HCT116 (cell line): ENCODE data around the gene KIFC3. TPM values are rescaled to one million over a fixed set of nuclear protein-coding genes. Genes with fewer than 3 reads are reported as not detected.

Experiments
- ATAC-seq: fragments of 200-7000 bp; cut with Tn5 transposase; 2 replicates; pipeline ENCODE4 v1.9.1; 2020; ENCODE audit warnings: mild to moderate bottlenecking, moderate library complexity
- BruUV-seq: library from RNA; stranded (reverse); fragments of 400-500 nt; replicated peaks from 2 replicates; lab custom pipeline; 2021; lab: Mats Ljungman, UMichigan
- CTCF ChIA-PET: fragments of 300-600 bp; sonication (Branson Sonifier 250); formaldehyde crosslinking; loops from one replicate; lab custom pipeline; 2021; ENCODE audit warnings: antibody characterized with exemption; lab: Charles Lee
- POLR2A ChIA-PET: fragments of 300-600, 350-600 bp; sonication (Branson Sonifier 250); formaldehyde crosslinking; loops from one replicate; lab custom pipeline; 2021; ENCODE audit warnings: antibody characterized with exemption; lab: Charles Lee
- RAD21 ChIA-PET, 2 experiments: fragments of 300-600 bp; sonication (Branson Sonifier 250); formaldehyde crosslinking; loops; one replicate each; lab custom pipeline; 2023; ENCODE audit warnings: low total read pairs in 2 of 2; ENCODE audit not compliant: uncharacterized antibody in 2 of 2, unreplicated experiment in 2 of 2, low non-redundant PET in 1 of 2; lab: Charles Lee
- DNase-seq: peaks from one replicate; pipeline ENCODE4 v3.0.0-alpha.2; 2010; ENCODE audit warnings: low read depth, low spot score
- H2AFZ ChIP-seq: fragments of 200-600 bp; shearing (Covaris generic), sonication (generic); 2 replicates; pipeline ENCODE4 v1.6.1; 2017; ENCODE audit warnings: low read depth, mixed run types, mixed read lengths, antibody characterized with exemption, low read length; ENCODE audit not compliant: poor library complexity, severe bottlenecking
- H3K27ac ChIP-seq: 2 replicates; pipeline ENCODE4 v1.5.1; 2012; ENCODE audit warnings: low read depth, low read length
- H3K27me3 ChIP-seq: fragments of 200-600 bp; sonication (generic); 2 replicates; pipeline ENCODE4 v1.6.1; 2016; ENCODE audit warnings: mixed run types, low read length, mixed read lengths; ENCODE audit not compliant: insufficient read depth
- H3K36me3 ChIP-seq, 2 experiments: fragments of 200-500 bp in 1 of 2; fragments of 200-600 bp in 1 of 2; sonication (Bioruptor generic) in 1 of 2; sonication (generic) in 1 of 2; 2 replicates each; pipeline versions ENCODE4 v1.5.1 to v1.6.1; 2014 to 2016; ENCODE audit warnings: low read length in 2 of 2, inconsistent platforms in 1 of 2, mixed read lengths in 1 of 2, mixed run types in 1 of 2; ENCODE audit not compliant: insufficient read depth in 2 of 2, control insufficient read depth in 1 of 2
- H3K4me1 ChIP-seq, 2 experiments: fragments of 200-600 bp in 1 of 2; sonication (generic) in 1 of 2; 2 replicates each; pipeline versions ENCODE4 v1.5.1 to v1.6.1; 2012 to 2017; ENCODE audit warnings: low read length in 2 of 2, inconsistent platforms in 1 of 2, mild to moderate bottlenecking in 1 of 2, mixed read lengths in 1 of 2, mixed run types in 1 of 2, moderate library complexity in 1 of 2; ENCODE audit not compliant: insufficient read depth in 2 of 2, control insufficient read depth in 1 of 2
- H3K4me2 ChIP-seq: fragments of 200-600 bp; sonication (generic); 2 replicates; pipeline ENCODE4 v1.6.1; 2017; ENCODE audit warnings: mixed run types, low read length, mixed read lengths
- H3K4me3 ChIP-seq, 2 experiments: fragments of 200-600 bp in 1 of 2; sonication (generic) in 1 of 2; replicated peaks in 1 of 2; 2 replicates each; pipeline ENCODE4 v1.5.1; 2011 to 2016; ENCODE audit warnings: low read length in 2 of 2, control low read depth in 1 of 2, low read depth in 1 of 2, mild to moderate bottlenecking in 1 of 2, mixed read lengths in 1 of 2, mixed run types in 1 of 2
- H3K79me2 ChIP-seq: fragments of 200-600 bp; sonication (generic); 2 replicates; pipeline ENCODE4 v1.6.1; 2017; ENCODE audit warnings: mild to moderate bottlenecking, mixed run types, low read length, moderate library complexity, mixed read lengths; ENCODE audit not compliant: insufficient read depth
- H3K9ac ChIP-seq: fragments of 200-600 bp; sonication (generic); 2 replicates; pipeline ENCODE4 v1.6.1; 2016; ENCODE audit warnings: low read length, mixed read lengths
- H3K9me2 ChIP-seq: fragments of 200-600 bp; sonication (generic), shearing (Covaris generic); 2 replicates; pipeline ENCODE4 v1.6.1; 2017; ENCODE audit warnings: mixed run types, mild to moderate bottlenecking, moderate library complexity; ENCODE audit not compliant: insufficient read depth
- H3K9me3 ChIP-seq, 2 experiments: fragments of 200-500 bp in 1 of 2; fragments of 200-600 bp in 1 of 2; sonication (Bioruptor generic) in 1 of 2; sonication (generic) in 1 of 2; 2 replicates each; pipeline ENCODE4 v1.6.1; 2014 to 2017; ENCODE audit warnings: low read length in 2 of 2, mixed read lengths in 2 of 2, inconsistent platforms in 1 of 2, low read depth in 1 of 2, mild to moderate bottlenecking in 1 of 2, mixed run types in 1 of 2, moderate library complexity in 1 of 2; ENCODE audit not compliant: control insufficient read depth in 1 of 2, insufficient read depth in 1 of 2
- H4K20me1 ChIP-seq: fragments of 200-600 bp; sonication (generic), shearing (Covaris generic); 2 replicates; pipeline ENCODE4 v1.6.1; 2017; ENCODE audit warnings: mixed run types, mild to moderate bottlenecking, moderate library complexity; ENCODE audit not compliant: insufficient read depth
- CBX3 ChIP-seq: IDR thresholded peaks from 2 replicates; pipeline ENCODE4 v1.6.1; 2012; ENCODE audit warnings: low read depth
- CTCF ChIP-seq, 3 experiments: fragments of 200-600 bp in 1 of 3; sonication (generic) in 1 of 3; IDR thresholded peaks in 2 of 3; conservative IDR thresholded peaks in 1 of 3; 2 replicates each; pipeline ENCODE4 v1.5.1; 2012 to 2017; ENCODE audit warnings: low read depth in 2 of 3, low read length in 2 of 3, antibody characterized with exemption in 1 of 3, borderline replicate concordance in 1 of 3, control low read depth in 1 of 3, mild to moderate bottlenecking in 1 of 3, mixed read lengths in 1 of 3, mixed run types in 1 of 3, moderate library complexity in 1 of 3; ENCODE audit not compliant: insufficient read depth in 1 of 3
- ELF1 ChIP-seq: IDR thresholded peaks from 2 replicates; pipeline ENCODE4 v1.6.1; 2012; ENCODE audit warnings: low read depth, borderline replicate concordance
- EZH2 ChIP-seq: fragments of 200-600 bp; sonication (generic); IDR thresholded peaks from 2 replicates; pipeline ENCODE4 v1.6.1; 2017; ENCODE audit warnings: antibody characterized with exemption, mixed run types
- EZH2phosphoT487 ChIP-seq: fragments of 200-600 bp; IDR thresholded peaks from 2 replicates; pipeline ENCODE4 v1.6.1; 2018; ENCODE audit warnings: antibody characterized with exemption, borderline replicate concordance
- FOSL1 ChIP-seq: IDR thresholded peaks from 2 replicates; pipeline ENCODE4 v1.6.1; 2012; ENCODE audit warnings: low read depth
- JUND ChIP-seq: IDR thresholded peaks from 2 replicates; pipeline ENCODE4 v1.6.1; 2012
- POLR2A ChIP-seq: IDR thresholded peaks from 2 replicates; pipeline ENCODE4 v1.7.0; 2011; ENCODE audit warnings: borderline replicate concordance; ENCODE audit not compliant: insufficient read depth, insufficient read length; ENCODE audit errors: extremely low read depth
- POLR2AphosphoS5 ChIP-seq: IDR thresholded peaks from 2 replicates; pipeline ENCODE4 v1.6.1; 2011; ENCODE audit warnings: mild to moderate bottlenecking, low read depth, low read length, moderate library complexity
- SIN3A ChIP-seq: IDR thresholded peaks from 2 replicates; pipeline ENCODE4 v1.6.1; 2012; ENCODE audit warnings: low read depth
- SP1 ChIP-seq: IDR thresholded peaks from 2 replicates; pipeline ENCODE4 v1.6.1; 2012; ENCODE audit warnings: low read depth
- SRF ChIP-seq: IDR thresholded peaks from 2 replicates; pipeline ENCODE4 v1.6.1; 2012; ENCODE audit warnings: low read depth
- YY1 ChIP-seq: IDR thresholded peaks from 2 replicates; pipeline ENCODE4 v1.6.1; 2011; ENCODE audit warnings: low read length, low read depth, moderate library complexity, mild to moderate bottlenecking; ENCODE audit not compliant: insufficient replicate concordance; ENCODE audit errors: extremely low read depth
- ZFX ChIP-seq: fragments of 450-650 bp; IDR thresholded peaks from 2 replicates; pipeline ENCODE4 v1.6.1; 2017
- intact Hi-C: fragments of 100-400 bp; cut with micrococcal nuclease; formaldehyde crosslinking; loops from 2 replicates; pipeline ENCODE4 v1.10.0; 2022
- total RNA-seq: library from RNA; stranded (reverse); gene quantifications from one replicate; pipeline ENCODE4 v1.2.1, GENCODE V29; 2021; ENCODE audit not compliant: unreplicated experiment
- TF ChIP-seq, protein P1 (sequence below): IDR thresholded peaks from 2 replicates; pipeline ENCODE4 v1.6.1; 2012

KIFC3 gene
- total RNA-seq, 1 experiment from 2014 or later, result 31.9 TPM

DNA sequence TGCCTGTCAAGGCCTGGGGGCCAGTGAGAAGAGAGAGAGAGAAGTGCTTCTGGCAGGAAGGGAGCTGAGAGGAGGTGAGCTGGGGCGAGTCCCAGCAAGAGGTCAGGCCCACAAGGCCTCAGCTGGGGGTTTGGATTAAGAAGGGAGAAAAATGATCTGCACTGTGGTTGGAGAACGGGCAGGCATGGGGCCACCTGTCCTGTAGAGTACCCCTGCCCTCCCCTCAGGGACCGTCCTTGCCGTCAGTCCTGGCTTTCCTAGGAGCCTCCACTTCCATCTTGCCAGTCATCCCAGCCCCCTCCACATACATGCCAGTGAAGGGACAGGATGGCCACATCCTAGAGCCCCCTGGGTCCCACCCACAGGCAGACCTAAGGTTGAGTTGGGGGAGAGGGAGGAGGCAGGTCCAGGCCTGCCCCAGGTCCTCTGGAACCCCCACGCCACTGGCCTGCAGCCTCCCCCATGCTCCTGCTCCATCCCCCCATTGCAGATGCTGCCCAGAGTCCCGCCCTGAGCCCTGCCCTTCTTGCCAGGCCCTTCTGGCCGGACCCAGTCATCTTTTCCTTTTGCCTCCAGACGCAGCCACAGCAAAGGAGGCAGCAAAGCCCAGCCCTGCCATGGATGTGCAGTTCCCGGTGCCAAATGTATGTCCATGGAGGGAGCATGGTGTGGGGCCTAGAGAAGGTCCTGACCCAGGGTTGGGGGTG, 47.8 kb downstream of the KIFC3 start:
- ATAC-seq, result no peak
- ChIA-PET POLR2A (no interaction called here), RAD21 (no interaction called here), CTCF (interaction anchor here (1.2 kb wide), 1 partner anchor 141 kb away, joined by 3 read pairs; no protein-coding TSS in a partner anchor)
- Histone ChIP-seq H3K4me1 (peaks cover 0 to 3% of the 10 kb centered on the region in 2 experiments; a peak in 1 of 4 replicates), H3K4me2 (no peak overlapping the region), H3K4me3 (no peak overlapping the region), H3K79me2 (no peaks in the 10 kb centered on the region), H3K36me3 (0 out of 4 replicates have a peak, but pooled peaks cover 0 to 2% of the 10 kb centered on the region in 2 experiments), H3K27me3 (no peaks in the 10 kb centered on the region), H3K9me2 (no peaks in the 10 kb centered on the region), H2AFZ (no peak overlapping the region)
- BruUV-seq, result no TSS peak
- intact Hi-C loops, result loop anchor here (10.0 kb wide), 1 partner anchor 140 kb away; no protein-coding TSS in a partner anchor
- no peak for TF ChIP-seq SRF
- no peak for TF ChIP-seq EZH2
- TF ChIP-seq, protein P1, sequence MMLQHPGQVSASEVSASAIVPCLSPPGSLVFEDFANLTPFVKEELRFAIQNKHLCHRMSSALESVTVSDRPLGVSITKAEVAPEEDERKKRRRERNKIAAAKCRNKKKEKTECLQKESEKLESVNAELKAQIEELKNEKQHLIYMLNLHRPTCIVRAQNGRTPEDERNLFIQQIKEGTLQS, result no peak
- TF ChIP-seq ELF1, result no peak
- TF ChIP-seq, all 23 proteins: peak for 0
- Histone ChIP-seq H3K27ac (no peak overlapping the region), H3K9ac (no peak overlapping the region), H3K9me3 (no peaks in the 10 kb centered on the region), H4K20me1 (no peaks in the 10 kb centered on the region)
- DNase-seq, result no peak

DNA sequence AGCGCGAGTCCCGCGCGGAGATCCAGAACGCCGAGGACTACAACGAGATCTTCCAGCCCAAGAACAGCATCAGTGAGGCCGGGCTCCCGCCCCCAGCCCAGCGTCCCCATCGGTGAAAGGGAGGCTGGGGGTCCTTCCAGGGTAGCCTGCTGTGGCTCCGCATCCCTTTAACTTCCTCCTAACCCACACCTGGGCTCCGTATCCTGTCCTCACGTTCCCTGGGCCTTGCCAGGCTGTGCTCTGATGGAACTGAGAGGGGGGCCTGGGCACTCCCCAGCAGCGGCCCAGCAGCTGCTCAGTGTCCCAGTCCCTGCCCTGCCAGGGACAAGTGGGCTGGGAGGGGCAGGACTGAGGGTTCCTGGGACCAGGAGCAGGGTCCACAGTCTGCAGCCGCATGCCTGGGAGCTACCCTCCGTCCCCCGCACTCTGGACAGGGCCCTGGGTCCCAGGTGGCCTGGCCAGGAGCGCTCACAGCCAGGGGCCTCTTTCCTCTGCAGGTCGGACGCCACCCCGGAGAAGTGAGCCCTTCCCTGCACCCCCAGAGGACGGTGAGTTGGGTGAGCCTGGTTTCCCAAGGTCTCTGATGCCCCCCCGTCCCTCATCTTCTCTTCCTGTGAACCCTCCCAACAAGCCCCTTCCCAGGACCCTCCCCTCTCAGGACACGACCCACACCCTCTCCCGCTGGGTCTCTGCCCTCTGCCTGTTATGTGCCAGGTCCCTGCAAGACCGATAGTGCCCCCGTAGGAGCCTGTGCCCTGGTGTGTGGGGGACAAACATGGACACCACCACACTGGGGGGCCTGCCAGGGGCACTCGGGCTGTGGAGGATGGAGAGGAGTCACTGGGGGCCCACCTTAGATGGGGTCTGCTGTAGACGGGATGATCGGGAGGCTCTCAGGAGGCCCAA, 48.6 kb downstream of the KIFC3 start:
- no peak overlapping the region for H3K4me2 ChIP-seq
- H2AFZ ChIP-seq, result no peak overlapping the region
- no peak overlapping the region for H3K4me3 ChIP-seq
- ChIA-PET CTCF (interaction anchor here (1.2 kb wide), 1 partner anchor 141 kb away, joined by 3 read pairs; no protein-coding TSS in a partner anchor), RAD21 (no interaction called here), POLR2A (no interaction called here)
- peaks cover 0 to 3% of the 10 kb centered on the region in 2 experiments; a peak in 1 of 4 replicates for H3K4me1 ChIP-seq
- no peaks in the 10 kb centered on the region for H3K27me3 ChIP-seq
- no TSS peak for BruUV-seq
- DNase-seq, result no peak
- H3K9me2 ChIP-seq, result no peaks in the 10 kb centered on the region
- H4K20me1 ChIP-seq, result no peaks in the 10 kb centered on the region
- no peak overlapping the region for H3K27ac ChIP-seq
- intact Hi-C loops, result loop anchor here (10.0 kb wide), 1 partner anchor 141 kb away; no protein-coding TSS in a partner anchor
- H3K9me3 ChIP-seq, result no peaks in the 10 kb centered on the region
- no peak for ATAC-seq
- no peak overlapping the region for H3K9ac ChIP-seq
- no peaks in the 10 kb centered on the region for H3K36me3 ChIP-seq
- H3K79me2 ChIP-seq, result no peaks in the 10 kb centered on the region
- TF ChIP-seq YY1 (no peak), SIN3A (no peak), CBX3 (no peak), POLR2AphosphoS5 (no peak), SP1 (no peak), SRF (no peak), JUND (no peak), FOSL1 (no peak), POLR2A (no peak), EZH2phosphoT487 (no peak), CTCF (IDR thresholded peaks at IDR 0.05 in 2 of 3, conservative IDR thresholded peaks at IDR 0.05 in 1 of 3; ENCODE audit: borderline replicate concordance in 1 of 3, insufficient read depth in 1 of 3, low read depth in 2 of 3, low read length in 2 of 3) (no peak), ELF1 (no peak), ZFX (no peak)
- TF ChIP-seq, protein P1, result no peak
